Islet of Langerhans (tissue), 1 donor: ENCODE measurements around the gene PLA2G6.
A peak's percentile ranks its signal among the peaks of the same experiment; 100 is the strongest.
"Not testable (repeated sequence)": the region's sequence is repeated elsewhere in the genome, so short reads cannot be mapped to it uniquely, and the experiment has no call there.

ENCODE experiments used
- FAIRE-seq: peaks from one replicate; lab custom pipeline; 2011; peaks lifted over from hg19 to GRCh38; lab: Jason Lieb, UNC

Gene PLA2G6

GRCh38 chr22:38167988-38168407 is 13.6 kb downstream of the PLA2G6 start:
- FAIRE-seq: no peak

GRCh38 chr22:38165922-38166593 is 15.6 kb downstream of the PLA2G6 start:
- no peak for FAIRE-seq

- no peak for FAIRE-seq
These were observed 17.1 kb downstream of the PLA2G6 start for GRCh38 chr22:38164551-38164918.

DNA sequence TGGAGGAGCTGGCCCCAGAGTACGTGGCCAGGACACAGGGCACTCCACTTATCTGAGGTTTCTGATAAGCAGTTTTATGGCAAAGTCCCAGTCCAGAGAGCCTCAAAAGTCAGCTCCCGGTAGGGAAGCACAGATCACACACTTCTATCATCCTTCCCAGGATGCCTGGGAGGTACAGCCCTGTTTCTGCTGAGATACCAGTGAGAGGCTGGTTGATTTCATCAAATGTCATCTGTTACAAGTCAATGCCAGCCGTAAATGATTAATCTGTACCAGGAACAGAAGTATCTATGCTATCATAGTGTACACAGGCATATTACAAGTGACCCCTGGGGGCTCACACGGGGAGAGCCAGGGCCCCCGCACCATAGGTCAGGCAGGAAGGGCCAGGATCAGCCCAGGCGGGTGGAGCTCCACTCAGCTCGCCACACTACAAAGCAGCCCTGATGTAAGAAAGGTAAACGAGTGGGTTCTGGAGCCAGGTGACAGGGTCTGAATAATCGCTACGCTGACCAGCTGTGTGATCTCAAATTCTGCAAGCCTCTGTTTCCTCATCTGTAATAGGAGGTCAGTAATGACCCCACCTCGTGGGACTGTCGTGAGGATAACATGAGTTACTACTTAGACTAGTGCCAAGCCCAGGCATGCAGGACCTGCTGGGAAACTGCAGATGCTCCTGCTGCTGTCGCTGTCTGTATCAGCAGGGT is 17.6 kb downstream of the PLA2G6 start:
- no peak for FAIRE-seq

DNA sequence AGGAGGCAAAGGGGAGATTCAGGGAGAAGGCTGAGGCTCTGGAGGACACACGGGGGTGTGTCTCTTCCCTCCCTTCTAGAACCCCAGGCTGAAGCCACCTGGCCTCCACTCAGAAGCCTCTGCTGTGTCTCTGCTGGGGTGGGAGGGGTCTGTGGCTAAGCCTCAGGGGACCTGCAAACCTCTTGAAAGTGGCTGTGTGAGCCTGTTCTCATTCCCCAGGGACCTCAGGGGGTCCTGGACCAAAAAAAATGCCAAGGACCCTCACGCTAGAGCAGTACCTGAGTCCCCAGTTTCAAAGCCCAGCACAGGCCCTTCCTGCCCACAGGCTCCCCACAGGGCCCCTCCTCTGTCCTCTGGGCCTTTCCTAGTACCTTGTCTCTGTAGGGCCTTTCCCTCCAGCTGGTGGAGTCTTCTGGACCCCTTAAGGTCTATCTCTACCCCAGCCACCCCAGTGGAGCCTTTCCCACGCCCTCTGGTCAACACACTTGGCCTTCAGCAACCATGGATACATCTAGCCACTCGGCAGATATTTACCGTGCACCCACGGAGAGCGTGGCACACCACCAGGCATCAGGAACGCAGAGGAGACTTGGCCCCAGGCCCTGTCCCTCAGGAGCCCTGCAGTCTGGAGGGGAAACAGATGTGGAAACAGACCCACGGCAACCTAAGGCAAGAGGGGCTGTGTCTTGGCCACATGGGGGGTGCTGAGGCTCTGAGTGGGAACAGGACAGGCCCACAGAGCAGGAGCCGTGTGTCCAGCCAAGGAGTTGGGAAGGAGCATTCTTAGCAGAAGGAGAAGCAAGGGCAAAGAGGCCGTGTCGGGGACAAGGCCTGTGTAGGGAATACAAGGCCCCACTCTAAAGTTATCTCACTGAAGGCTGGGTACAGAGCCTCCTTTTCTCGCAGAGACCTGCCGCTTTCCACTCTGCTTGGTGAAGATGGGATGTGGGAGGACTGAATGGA is 18.5 kb downstream of the PLA2G6 start:
- FAIRE-seq: no peak

GRCh38 chr22:38155703-38156102 is 25.9 kb downstream of the PLA2G6 start:
- no peak for FAIRE-seq

DNA sequence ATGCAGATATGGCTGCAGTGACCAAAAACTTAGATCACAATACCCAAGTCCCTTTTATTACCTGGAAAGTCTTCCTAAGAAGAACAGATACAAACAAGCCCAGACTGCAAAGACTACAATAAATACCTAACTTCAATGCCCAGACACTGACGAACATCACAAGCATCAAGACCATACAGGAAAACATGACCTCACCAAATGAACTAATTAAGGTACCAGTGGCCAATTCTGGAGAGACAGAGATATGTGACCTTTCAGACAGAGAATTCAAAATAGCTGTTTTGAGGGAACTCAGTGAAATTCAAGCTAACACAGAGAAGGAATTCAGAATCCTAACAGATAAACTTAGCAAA is 27.1 kb downstream of the PLA2G6 start:
- peak; percentile 13 for FAIRE-seq

DNA sequence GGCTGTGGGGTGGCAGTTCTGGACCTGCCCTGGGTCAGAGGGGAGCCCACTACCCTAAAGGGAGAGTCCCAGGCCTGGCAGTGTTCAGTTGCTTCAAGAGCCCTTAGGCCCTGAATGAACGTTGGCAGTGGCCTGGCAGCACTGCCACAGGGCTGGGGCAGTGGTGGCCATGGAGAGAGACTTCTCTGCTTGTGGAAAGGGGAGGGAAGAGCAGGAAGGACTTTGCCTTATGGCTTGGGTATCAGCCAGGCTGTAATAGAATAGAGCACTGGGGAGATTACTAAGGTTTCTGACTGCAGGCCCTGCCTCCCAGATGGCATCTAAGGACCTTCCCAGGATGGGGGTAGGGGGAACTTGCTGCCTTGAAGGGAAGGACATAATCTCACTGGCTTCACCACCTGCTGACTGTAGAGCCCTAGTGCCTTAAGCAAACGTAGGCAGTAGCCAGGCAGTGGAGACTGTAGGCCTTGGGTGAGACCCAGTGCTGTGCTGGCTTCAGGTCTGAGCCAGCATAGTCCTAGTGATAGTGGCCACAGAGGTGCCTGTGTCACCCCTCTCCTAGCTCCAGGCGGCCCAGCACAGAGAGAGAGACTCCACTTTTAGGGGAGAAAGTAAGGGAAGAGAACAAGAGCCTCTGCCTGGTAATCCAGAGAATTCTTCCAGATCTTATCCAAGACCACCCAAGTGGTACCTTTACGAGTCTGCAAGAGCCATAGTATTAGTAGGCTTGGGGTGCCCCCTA is 27.6 kb downstream of the PLA2G6 start:
- no peak for FAIRE-seq

GRCh38 chr22:38151126-38151500 is 30.5 kb downstream of the PLA2G6 start:
- no peak for FAIRE-seq

- no peak for FAIRE-seq
These were observed 33.4 kb downstream of the PLA2G6 start for GRCh38 chr22:38148245-38148644.

- FAIRE-seq: not testable (repeated sequence)
These were observed 35.5 kb downstream of the PLA2G6 start for GRCh38 chr22:38146166-38146565.

GRCh38 chr22:38144025-38144405 is 37.6 kb downstream of the PLA2G6 start:
- no peak for FAIRE-seq

- FAIRE-seq: no peak
These were observed 39.0 kb downstream of the PLA2G6 start for GRCh38 chr22:38142606-38143005.

GRCh38 chr22:38141217-38141973 is 40.2 kb downstream of the PLA2G6 start:
- FAIRE-seq: no peak

- no peak for FAIRE-seq
These were observed 41.7 kb downstream of the PLA2G6 start for GRCh38 chr22:38139901-38140300.

DNA sequence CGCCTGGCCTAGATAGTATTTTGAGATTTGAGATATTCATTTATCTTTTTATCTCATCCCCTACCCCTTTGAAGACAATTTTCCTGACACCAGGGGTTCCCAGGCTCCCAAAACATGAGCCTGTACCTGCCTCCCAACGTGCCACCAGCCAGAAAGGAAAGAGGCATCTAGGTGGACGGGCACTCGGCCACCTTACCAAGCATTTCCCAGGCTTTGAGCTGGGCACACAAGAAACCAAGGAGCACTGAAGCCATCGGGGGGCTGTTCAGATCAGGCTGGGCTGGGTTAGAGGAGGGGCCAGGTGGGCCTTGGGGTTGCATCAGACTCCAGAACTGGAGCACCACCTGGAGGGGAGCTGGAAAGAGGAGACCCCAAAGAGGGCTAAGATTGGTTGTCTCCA is 42.7 kb downstream of the PLA2G6 start:
- no peak for FAIRE-seq

DNA sequence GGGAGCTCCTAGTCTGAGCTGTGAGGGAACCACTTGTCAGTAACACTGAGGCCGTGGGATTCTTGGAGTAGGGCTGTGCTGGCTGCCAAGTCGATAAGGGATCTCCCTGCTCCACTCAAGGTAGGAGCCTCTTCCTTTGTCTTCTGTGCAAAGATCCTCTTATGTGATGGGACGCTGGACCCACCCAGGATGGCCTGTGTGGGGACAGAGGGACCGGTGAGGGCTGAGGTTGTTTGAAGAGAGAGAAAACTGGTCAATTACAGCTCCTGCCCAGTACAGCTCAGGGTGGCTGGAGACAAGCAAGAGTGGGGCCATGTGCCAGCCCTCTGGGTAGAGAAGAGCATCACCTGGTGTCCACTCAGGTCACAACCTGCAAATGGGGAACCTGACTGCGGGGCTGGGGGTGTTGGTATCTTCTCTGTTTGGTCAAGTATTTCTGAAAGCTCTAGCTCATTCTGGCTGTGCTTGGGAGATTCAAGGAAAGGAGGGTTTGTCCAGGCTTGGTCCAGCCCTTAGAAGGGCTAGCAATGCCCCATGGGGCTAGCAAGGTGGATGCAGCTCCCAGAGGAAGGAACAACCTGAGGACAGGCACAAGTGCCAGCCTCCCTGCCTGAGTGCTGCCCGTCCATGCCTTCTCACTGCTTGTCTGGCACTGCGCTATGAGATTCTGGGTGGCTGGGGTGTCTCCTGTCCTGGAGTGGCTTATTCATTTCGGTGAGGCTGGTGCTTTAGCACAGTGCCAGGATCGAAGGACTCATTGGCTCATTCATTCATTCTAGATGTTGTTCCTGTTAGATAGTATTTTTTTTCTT is 43.5 kb downstream of the PLA2G6 start:
- no peak for FAIRE-seq

DNA sequence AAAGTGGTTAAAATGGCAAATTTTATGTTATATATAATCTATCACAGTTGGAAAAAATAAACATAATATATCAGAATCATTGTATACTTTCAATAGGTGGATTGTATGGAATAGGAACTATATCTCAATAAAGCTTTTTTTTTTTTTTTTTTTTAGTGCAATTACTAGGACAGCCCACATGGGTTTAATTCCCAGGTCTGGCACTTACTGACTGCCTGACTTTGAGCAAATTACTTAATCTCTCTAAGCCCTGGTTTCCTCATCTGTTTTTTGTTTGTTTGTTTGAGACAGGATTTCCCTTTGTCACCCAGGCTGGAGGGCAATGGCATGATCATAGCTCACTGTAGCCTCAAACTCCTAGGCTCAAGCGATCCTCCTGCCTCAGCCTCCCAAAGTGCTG is 45.0 kb downstream of the PLA2G6 start:
- FAIRE-seq: no peak

- no peak for FAIRE-seq
These were observed 46.4 kb downstream of the PLA2G6 start for GRCh38 chr22:38135133-38135706.

DNA sequence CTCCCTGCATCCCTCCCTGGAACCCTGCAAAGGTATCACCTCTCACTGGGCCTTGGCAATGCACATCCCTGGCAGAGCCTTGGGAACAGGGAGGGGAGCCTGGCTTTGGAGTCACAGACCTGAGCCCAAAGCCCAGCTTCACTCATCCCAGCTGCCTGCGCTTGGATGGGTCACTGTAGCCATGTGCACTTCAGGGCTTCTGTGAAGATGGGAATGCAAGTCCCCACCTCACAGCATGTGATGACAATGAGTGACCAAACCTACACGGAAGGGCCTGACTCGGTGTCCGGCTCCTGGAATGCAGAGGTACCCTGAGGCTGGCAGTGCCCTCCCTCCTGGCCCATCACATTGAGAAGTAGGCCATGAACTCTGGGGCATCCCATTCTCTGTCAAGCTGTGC is 48.3 kb downstream of the PLA2G6 start:
- FAIRE-seq: no peak
